Heart left ventricle (tissue), 13 donors: ENCODE results near the gene SPACA4.

Experiments
- POLR2A ChIP-seq, 2 donors: fragments of 450-650 bp; IDR thresholded peaks; one replicate each; pipeline ENCODE4 v1.6.1; 2017; ENCODE audit warnings: antibody characterized with exemption in 2 of 2, mild to moderate bottlenecking in 2 of 2, moderate library complexity in 2 of 2
- TF ChIP-seq, protein P1 (sequence below), 12 donors: fragments of 200-600 bp; sonication (generic) in 4 of 12; IDR thresholded peaks; one replicate each; pipeline versions ENCODE4 v1.5.0 to v1.8.0; 2018 to 2022; ENCODE audit warnings: antibody characterized with exemption in 12 of 12, mild to moderate bottlenecking in 5 of 12
- donor health status: ischemic (EF 13 %, LVEDD 7.1; RV severe dilation, severe dysfunction).
- donor health status: DM: no; HTN: yes; CAD: no.
- donor health status: DM: no; HTN: no; CAD: no.
- donor health status: ischemic (EF 25% LVEDD 6.9; RV normal size, moderate dysfunction).
- donor health status: ischemic (EF 25% LVEDD 5.7; RV mildly dilated, moderate dysfunction).
- donor health status: ischemic (EF 35%, LVEDD 5.7; RV mildly dilated, moderate dysfunction).
- donor health status: nonischemic (EF 11% LVEDD 7.7; RV severe dilation, severe dysfunction).
- donor health status: DM: yes; HTN: yes; CAD: no.
- donor health status: PGD.
- donor health status: ischemic (EF 29% LVEDD 5.4; RV normal size, mild dysfunction).
- donor health status: nonischemic (EF 23%, LVEDD 6.1; RV moderate dilation, normal function).

GRCh38 chr19:48606463-48607358, at the start of gene SPACA4:
- TF ChIP-seq POLR2A (IDR thresholded peaks at IDR 0.05) = no peak
- TF ChIP-seq, protein P1, sequence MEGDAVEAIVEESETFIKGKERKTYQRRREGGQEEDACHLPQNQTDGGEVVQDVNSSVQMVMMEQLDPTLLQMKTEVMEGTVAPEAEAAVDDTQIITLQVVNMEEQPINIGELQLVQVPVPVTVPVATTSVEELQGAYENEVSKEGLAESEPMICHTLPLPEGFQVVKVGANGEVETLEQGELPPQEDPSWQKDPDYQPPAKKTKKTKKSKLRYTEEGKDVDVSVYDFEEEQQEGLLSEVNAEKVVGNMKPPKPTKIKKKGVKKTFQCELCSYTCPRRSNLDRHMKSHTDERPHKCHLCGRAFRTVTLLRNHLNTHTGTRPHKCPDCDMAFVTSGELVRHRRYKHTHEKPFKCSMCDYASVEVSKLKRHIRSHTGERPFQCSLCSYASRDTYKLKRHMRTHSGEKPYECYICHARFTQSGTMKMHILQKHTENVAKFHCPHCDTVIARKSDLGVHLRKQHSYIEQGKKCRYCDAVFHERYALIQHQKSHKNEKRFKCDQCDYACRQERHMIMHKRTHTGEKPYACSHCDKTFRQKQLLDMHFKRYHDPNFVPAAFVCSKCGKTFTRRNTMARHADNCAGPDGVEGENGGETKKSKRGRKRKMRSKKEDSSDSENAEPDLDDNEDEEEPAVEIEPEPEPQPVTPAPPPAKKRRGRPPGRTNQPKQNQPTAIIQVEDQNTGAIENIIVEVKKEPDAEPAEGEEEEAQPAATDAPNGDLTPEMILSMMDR (IDR thresholded peaks at IDR 0.05) = no peak
